Right lobe of liver (tissue), 6 donors: ENCODE measurements around the gene TBKBP1. TPM values are rescaled to one million over a fixed set of nuclear protein-coding genes. Genes with fewer than 3 reads are reported as not detected.

Experiments used
- ATAC-seq, 4 donors: fragments of 200-7000 bp; cut with Tn5 transposase; one replicate each; pipeline ENCODE4 v1.9.1; 2020; ENCODE audit warnings: mild to moderate bottlenecking in 4 of 4, moderate library complexity in 4 of 4
- DNase-seq, 3 donors: peaks; one replicate each; pipeline ENCODE4 v3.0.0-alpha.2; 2020
- H3K27ac ChIP-seq, 3 donors: fragments of 200-600 bp; one replicate each; pipeline ENCODE4 v1.8.0; 2022
- H3K27me3 ChIP-seq, 2 donors: fragments of 200-600 bp; one replicate each; pipeline ENCODE4 v1.8.0; 2022
- H3K36me3 ChIP-seq, 4 donors: fragments of 200-600 bp; sonication (generic) in 1 of 4; one replicate each; pipeline versions ENCODE4 v1.5.1 to v1.8.0; 2017 to 2022; ENCODE audit warnings: control low read depth in 1 of 4
- H3K4me1 ChIP-seq, 4 donors: fragments of 200-600 bp; sonication (generic) in 1 of 4; one replicate each; pipeline versions ENCODE4 v1.5.1 to v1.8.0; 2017 to 2022; ENCODE audit warnings: control low read depth in 1 of 4
- H3K4me3 ChIP-seq, 3 donors: fragments of 200-600 bp; one replicate each; pipeline ENCODE4 v1.8.0; 2022
- H3K9me3 ChIP-seq, 4 donors: fragments of 200-600 bp; sonication (generic) in 1 of 4; one replicate each; pipeline versions ENCODE4 v1.5.1 to v1.8.0; 2017 to 2022; ENCODE audit warnings: control low read depth in 1 of 4
- POLR2A ChIP-seq: fragments of 450-650 bp; IDR thresholded peaks from one replicate; pipeline ENCODE4 v1.6.1; 2017; ENCODE audit warnings: antibody characterized with exemption, mild to moderate bottlenecking
- WGBS: methylation state at CpG from one replicate; pipeline ENCODE4 v1.1.6; 2018; ENCODE audit warnings: low coverage, low lambda C conversion rate; ENCODE audit not compliant: insufficient coverage; ENCODE audit errors: missing lambda C conversion rate; 5-methylcytosine and 5-hydroxymethylcytosine counted together
- intact Hi-C, 2 donors: fragments of 100-400 bp; cut with DNase I; formaldehyde crosslinking; loops; one replicate each; pipeline versions ENCODE4 v1.11.2 to v1.14.1; 2022
- small RNA-seq, 2 experiments: library from RNA; depleted of rRNA; stranded (forward); fragments of <200 nt; gene quantifications; one replicate each; pipeline ENCODE3, GENCODE V24; 2016
- total RNA-seq, 6 experiments: library from RNA; depleted of rRNA in 2 of 6; stranded (reverse); fragments of >200 nt in 2 of 6; fragmentation: NEBNext Ultra II Directional in 3 of 6; extraction: Animal tissue kit (Norgen Biotek cat#: 25700) in 3 of 6; gene quantifications; one replicate each; pipeline versions ENCODE4 v1.1.0 to v1.2.4, GENCODE V29; 2016 to 2023
- TF ChIP-seq, protein P1 (sequence below), 4 donors: fragments of 200-600 bp in 3 of 4; fragments of 450-650 bp in 1 of 4; IDR thresholded peaks; one replicate each; pipeline versions ENCODE4 v1.5.1 to v1.8.0; 2016 to 2022; ENCODE audit warnings: antibody characterized with exemption in 4 of 4, mild to moderate bottlenecking in 2 of 4
- donor health status: DM: no; HTN: yes; CAD: no.
- donor health status: DM: no; HTN: no; CAD: no.
- donor health status: DM: no; HTN: no; CAD: no.
- donor health status: DM: no; HTN: yes; CAD: no.
- donor health status: DM: no; HTN: yes; CAD: no.

Gene TBKBP1
- total RNA-seq, 6 experiments from 2014 or later: 1.2 to 3.2 (median 2.2) TPM

DNA sequence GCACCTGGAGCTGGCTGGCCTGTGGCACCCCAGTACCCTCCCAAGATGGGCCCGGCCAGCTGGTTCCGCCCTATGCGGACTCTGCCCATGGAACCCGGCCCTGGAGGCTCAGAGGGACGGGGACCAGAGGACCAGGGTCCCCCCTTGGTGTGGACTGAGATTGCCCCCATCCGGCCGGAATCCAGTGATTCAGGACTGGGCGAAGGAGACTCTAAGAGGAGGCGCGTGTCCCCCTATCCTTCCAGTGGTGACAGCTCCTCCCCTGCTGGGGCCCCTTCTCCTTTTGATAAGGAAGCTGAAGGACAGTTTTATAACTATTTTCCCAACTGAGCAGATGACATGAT lies 51.0 kb downstream of the TBKBP1 start:
- intact Hi-C loops: no loop called here
- Histone ChIP-seq H3K4me3 (no peak overlapping the region), H3K27me3 (no peaks in the 10 kb centered on the region), H3K27ac (no peak overlapping the region), H3K9me3 (no peaks in the 10 kb centered on the region), H3K36me3 (no peaks in the 10 kb centered on the region), H3K4me1 (no peaks in the 10 kb centered on the region)
- WGBS: 31% methylated on average over 5 of the region's 10 CpGs
- DNase-seq (no peak), ATAC-seq (peak in 1 of 4 donors; percentile 32)
- no peak for TF ChIP-seq POLR2A
- TF ChIP-seq, protein P1, sequence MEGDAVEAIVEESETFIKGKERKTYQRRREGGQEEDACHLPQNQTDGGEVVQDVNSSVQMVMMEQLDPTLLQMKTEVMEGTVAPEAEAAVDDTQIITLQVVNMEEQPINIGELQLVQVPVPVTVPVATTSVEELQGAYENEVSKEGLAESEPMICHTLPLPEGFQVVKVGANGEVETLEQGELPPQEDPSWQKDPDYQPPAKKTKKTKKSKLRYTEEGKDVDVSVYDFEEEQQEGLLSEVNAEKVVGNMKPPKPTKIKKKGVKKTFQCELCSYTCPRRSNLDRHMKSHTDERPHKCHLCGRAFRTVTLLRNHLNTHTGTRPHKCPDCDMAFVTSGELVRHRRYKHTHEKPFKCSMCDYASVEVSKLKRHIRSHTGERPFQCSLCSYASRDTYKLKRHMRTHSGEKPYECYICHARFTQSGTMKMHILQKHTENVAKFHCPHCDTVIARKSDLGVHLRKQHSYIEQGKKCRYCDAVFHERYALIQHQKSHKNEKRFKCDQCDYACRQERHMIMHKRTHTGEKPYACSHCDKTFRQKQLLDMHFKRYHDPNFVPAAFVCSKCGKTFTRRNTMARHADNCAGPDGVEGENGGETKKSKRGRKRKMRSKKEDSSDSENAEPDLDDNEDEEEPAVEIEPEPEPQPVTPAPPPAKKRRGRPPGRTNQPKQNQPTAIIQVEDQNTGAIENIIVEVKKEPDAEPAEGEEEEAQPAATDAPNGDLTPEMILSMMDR (IDR thresholded peaks at IDR 0.05): no peak

DNA sequence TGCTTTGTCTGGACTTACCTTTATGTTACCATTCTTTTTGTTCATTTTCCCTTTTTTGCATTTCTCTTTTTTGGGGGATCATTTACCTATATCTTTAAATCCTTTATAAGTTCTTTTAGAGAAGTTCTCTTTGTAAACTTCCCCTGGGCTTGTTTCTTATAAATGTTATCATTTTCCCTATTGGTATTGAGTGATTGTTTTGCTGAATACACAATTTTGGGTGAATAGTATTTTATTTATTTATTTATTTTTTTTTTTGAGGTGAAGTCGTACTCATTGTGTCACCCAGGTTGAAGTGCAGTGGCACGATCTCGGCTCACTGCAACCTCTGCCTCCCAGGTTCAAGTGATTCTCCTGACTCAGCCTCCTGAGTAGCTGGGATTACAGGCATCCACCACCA lies 57.5 kb downstream of the TBKBP1 start:
- 66% methylated on average over 3 of the region's 3 CpGs for WGBS
- no peak overlapping the region for H3K4me3 ChIP-seq
- H3K9me3 ChIP-seq: no peaks in the 10 kb centered on the region
- no peaks in the 10 kb centered on the region for H3K36me3 ChIP-seq
- TF ChIP-seq, protein P1 (IDR thresholded peaks at IDR 0.05): no peak
- no peak for TF ChIP-seq POLR2A
- ATAC-seq (no peak), DNase-seq (no peak)
- no peak overlapping the region for H3K27ac ChIP-seq
- no peaks in the 10 kb centered on the region for H3K27me3 ChIP-seq
- intact Hi-C loops: no loop called here
- no peaks in the 10 kb centered on the region for H3K4me1 ChIP-seq

DNA sequence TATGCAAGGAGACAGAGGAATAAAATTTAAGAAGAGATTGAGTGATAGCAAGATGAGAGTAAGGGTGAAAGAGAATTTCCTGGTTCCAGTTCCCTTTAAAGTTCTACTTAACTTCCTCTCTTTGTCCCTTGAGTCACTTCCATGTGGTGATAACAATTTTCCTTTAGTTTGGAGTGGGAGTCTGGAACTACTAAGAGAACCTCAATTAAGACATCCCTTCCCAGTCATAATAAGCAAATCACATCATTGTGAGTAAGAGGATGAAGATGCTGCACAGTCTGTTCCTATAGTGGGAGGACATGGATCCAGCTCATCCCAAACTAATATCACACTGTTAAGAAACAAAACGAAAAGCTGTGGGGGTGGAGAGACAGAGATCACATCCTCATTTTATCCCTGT lies 63.4 kb downstream of the TBKBP1 start:
- intact Hi-C loops: no loop called here
- no peak overlapping the region for H3K4me3 ChIP-seq
- no peak for TF ChIP-seq POLR2A
- TF ChIP-seq, protein P1 (IDR thresholded peaks at IDR 0.05): no peak
- no peaks in the 10 kb centered on the region for H3K4me1 ChIP-seq
- DNase-seq: no peak
- ATAC-seq: no peak
- H3K27ac ChIP-seq: no peak overlapping the region
- WGBS: 29% methylated on average over 1 of the region's 1 CpG
- H3K36me3 ChIP-seq: no peaks in the 10 kb centered on the region
- H3K27me3 ChIP-seq: no peaks in the 10 kb centered on the region
- peaks cover 0 to 6% (median 0%) of the 10 kb centered on the region in 4 donors for H3K9me3 ChIP-seq

DNA sequence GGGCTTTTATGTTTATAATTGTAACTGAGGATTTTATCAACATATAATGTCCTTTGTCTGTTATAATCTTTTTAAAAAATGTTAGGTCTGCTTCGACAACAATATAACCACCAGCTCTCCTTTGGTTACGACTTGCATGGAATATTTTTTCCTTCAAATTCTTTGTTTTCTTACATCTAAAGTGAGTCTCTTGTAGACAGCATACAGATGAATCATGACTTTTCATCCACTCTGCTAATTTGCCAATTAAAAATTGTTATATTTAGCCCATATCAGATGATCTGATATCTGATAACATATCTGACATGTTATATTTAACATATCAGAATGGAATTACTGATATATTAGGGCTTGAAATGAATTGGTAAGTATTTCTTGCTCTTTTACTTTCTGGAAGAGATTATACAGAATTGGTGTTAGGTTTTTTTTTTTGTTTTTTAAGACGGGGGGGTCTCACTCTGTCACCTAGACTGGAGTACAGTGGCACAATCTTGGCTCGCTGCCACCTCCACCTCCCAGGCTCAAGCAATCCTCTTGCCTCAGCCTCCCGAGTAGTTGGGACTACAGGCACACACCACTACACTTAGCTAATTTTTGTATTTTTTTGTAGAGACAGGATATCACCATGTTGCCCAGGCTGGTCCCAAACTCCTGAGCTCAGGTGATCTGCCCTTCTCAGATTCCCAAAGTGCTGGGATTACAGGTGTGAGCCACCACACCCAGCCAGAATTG lies 66.6 kb downstream of the TBKBP1 start:
- H3K27me3 ChIP-seq: no peaks in the 10 kb centered on the region
- no peaks in the 10 kb centered on the region for H3K4me1 ChIP-seq
- no peak for ATAC-seq
- DNase-seq: no peak
- TF ChIP-seq POLR2A: no peak
- TF ChIP-seq, protein P1 (IDR thresholded peaks at IDR 0.05): no peak
- intact Hi-C loops: no loop called here
- H3K27ac ChIP-seq: no peak overlapping the region
- no peaks in the 10 kb centered on the region for H3K36me3 ChIP-seq
- H3K4me3 ChIP-seq: no peak overlapping the region
- whole genome bisulfite sequencing: 54% methylated on average over 5 of the region's 5 CpGs
- H3K9me3 ChIP-seq: peaks cover 0 to 6% (median 0%) of the 10 kb centered on the region in 4 donors

Small RNAs within 50 kb of the gene (small RNA-seq; reads per million reads assigned to genes)
- 0 reads per million in 2 experiments for gene AC015674.1

Other genes starting within 250 kb of the TBKBP1 start
- gene NPEPPS, start 163.1 kb upstream of the TBKBP1 start, total RNA-seq: 10 to 100 TPM; 30.0 to 55.1 (median 37.7) TPM
- gene KPNB1, start 44.2 kb upstream of the TBKBP1 start, total RNA-seq: 100 to 1,000 TPM in 2 of 6 experiments, 10 to 100 TPM in 4; 80.8 to 104 (median 94.5) TPM
- gene TBX21, start 39.1 kb downstream of the TBKBP1 start, total RNA-seq: under 1 TPM in 5 of 6 experiments, not detected in 1; 0.19 to 0.56 (median 0.24) TPM
- gene OSBPL7, start 127.6 kb downstream of the TBKBP1 start, total RNA-seq: 1 to 10 TPM in 5 of 6 experiments, under 1 TPM in 1; 0.62 to 2.2 (median 1.4) TPM
- 10 to 100 TPM; 14.4 to 26.1 (median 16.3) TPM for gene MRPL10, start 137.4 kb downstream of the TBKBP1 start, total RNA-seq
- under 1 TPM; 0.12 to 0.44 (median 0.35) TPM for gene LRRC46, start 137.5 kb downstream of the TBKBP1 start, total RNA-seq
- 10 to 100 TPM; 18.1 to 25.7 (median 19.6) TPM for gene SCRN2, start 147.1 kb downstream of the TBKBP1 start, total RNA-seq
- under 1 TPM in 3 of 6 experiments, not detected in 3; 0.09 to 0.12 (median 0.11) TPM for gene SP6, start 157.0 kb downstream of the TBKBP1 start, total RNA-seq
- gene SP2, start 202.1 kb downstream of the TBKBP1 start, total RNA-seq: 1 to 10 TPM; 3.1 to 7.9 (median 5.5) TPM
- 100 to 1,000 TPM in 5 of 6 experiments, 10 to 100 TPM in 1; 85.0 to 151 (median 124) TPM for gene PNPO, start 247.4 kb downstream of the TBKBP1 start, total RNA-seq